Lower lobe of right lung (tissue), 2 donors: Measurements from ENCODE around the gene BBX. TPM values are rescaled to one million over a fixed set of nuclear protein-coding genes. Genes with fewer than 3 reads are reported as not detected.
A peak's percentile ranks its signal among the peaks of the same experiment; 100 is the strongest.

ENCODE experiments used
- ATAC-seq, 2 donors: fragments of 200-7000 bp; cut with Tn5 transposase; one replicate each; pipeline ENCODE4 v1.9.1; 2020 to 2022; ENCODE audit warnings: mild to moderate bottlenecking in 2 of 2, moderate library complexity in 2 of 2
- DNase-seq: peaks from one replicate; pipeline ENCODE4 v3.0.0-alpha.2; 2020
- H3K27ac ChIP-seq: fragments of 200-600 bp; one replicate; pipeline ENCODE4 v1.8.0; 2022
- H3K27me3 ChIP-seq: fragments of 200-600 bp; one replicate; pipeline ENCODE4 v1.8.0; 2022; ENCODE audit warnings: low read depth
- H3K36me3 ChIP-seq: fragments of 200-600 bp; one replicate; pipeline ENCODE4 v1.8.0; 2022; ENCODE audit warnings: mild to moderate bottlenecking
- H3K4me1 ChIP-seq: fragments of 200-600 bp; one replicate; pipeline ENCODE4 v1.8.0; 2022
- H3K4me3 ChIP-seq: fragments of 200-600 bp; one replicate; pipeline ENCODE4 v1.8.0; 2022; ENCODE audit warnings: mild to moderate bottlenecking
- H3K9me3 ChIP-seq: fragments of 200-600 bp; one replicate; pipeline ENCODE4 v1.8.0; 2022
- CTCF ChIP-seq: fragments of 200-600 bp; IDR thresholded peaks from one replicate; pipeline ENCODE4 v1.8.0; 2022; ENCODE audit warnings: antibody characterized with exemption, mild to moderate bottlenecking
- intact Hi-C: fragments of 100-400 bp; cut with DNase I; formaldehyde crosslinking; loops from one replicate; pipeline ENCODE4 v1.11.0; 2022
- total RNA-seq: library from RNA; stranded (reverse); fragmentation: NEBNext Ultra II Directional; extraction: Animal tissue kit (Norgen Biotek cat#: 25700); gene quantifications from one replicate; pipeline ENCODE4 v1.2.1, GENCODE V29; 2021
- donor health status: DM: no; HTN: yes; CAD: no; lungs with severe emphysema.

The BBX gene
- total RNA-seq, 1 donor from 2014 or later, result 58.3 TPM

GRCh38 chr3:107842940-107843339 is 320.2 kb downstream of the BBX start:
- intact Hi-C loops, result no loop called here
- no peak overlapping the region for H3K27ac ChIP-seq

GRCh38 chr3:107845380-107846278 is 322.9 kb downstream of the BBX start:
- TF ChIP-seq CTCF, result no peak
- no peak overlapping the region for H3K4me3 ChIP-seq
- DNase-seq (no peak), ATAC-seq (no peak)
- H3K27me3 ChIP-seq, result peaks cover 7% of the 10 kb centered on the region
- H3K4me1 ChIP-seq, result no peaks in the 10 kb centered on the region
- intact Hi-C loops, result no loop called here
- no peaks in the 10 kb centered on the region for H3K36me3 ChIP-seq
- no peaks in the 10 kb centered on the region for H3K9me3 ChIP-seq
- no peak overlapping the region for H3K27ac ChIP-seq

More at GRCh38 chr3:107842940-107843339, 320.2 kb downstream of the BBX start:
- TF ChIP-seq CTCF, result no peak
- H3K36me3 ChIP-seq, result no peaks in the 10 kb centered on the region
- no peaks in the 10 kb centered on the region for H3K27me3 ChIP-seq
- ATAC-seq (no peak), DNase-seq (no peak)
- no peaks in the 10 kb centered on the region for H3K4me1 ChIP-seq
- H3K4me3 ChIP-seq, result no peak overlapping the region
- H3K9me3 ChIP-seq, result no peaks in the 10 kb centered on the region

GRCh38 chr3:107846279-107846852 is 323.6 kb downstream of the BBX start:
- Histone ChIP-seq H3K27ac (no peak overlapping the region), H3K36me3 (no peaks in the 10 kb centered on the region), H3K27me3 (peaks cover 7% of the 10 kb centered on the region), H3K4me3 (no peak overlapping the region), H3K9me3 (no peaks in the 10 kb centered on the region), H3K4me1 (no peaks in the 10 kb centered on the region)
- DNase-seq (peak; percentile 74), ATAC-seq (peak; percentile 82 to 89)
- TF ChIP-seq CTCF, result peak; percentile 66
- intact Hi-C loops, result no loop called here

GRCh38 chr3:107847791-107848190 is 325.0 kb downstream of the BBX start:
- H3K4me1 ChIP-seq, result no peaks in the 10 kb centered on the region
- H3K27me3 ChIP-seq, result peaks cover 7% of the 10 kb centered on the region
- ATAC-seq (no peak), DNase-seq (no peak)
- no peaks in the 10 kb centered on the region for H3K9me3 ChIP-seq
- H3K4me3 ChIP-seq, result no peak overlapping the region
- no peak for TF ChIP-seq CTCF
- intact Hi-C loops, result no loop called here
- H3K36me3 ChIP-seq, result no peaks in the 10 kb centered on the region
- no peak overlapping the region for H3K27ac ChIP-seq

- TF ChIP-seq CTCF, result no peak
- no peak overlapping the region for H3K27ac ChIP-seq
- peaks cover 7% of the 10 kb centered on the region for H3K27me3 ChIP-seq
- no peaks in the 10 kb centered on the region for H3K4me1 ChIP-seq
- no peaks in the 10 kb centered on the region for H3K9me3 ChIP-seq
- intact Hi-C loops, result no loop called here
- DNase-seq (no peak), ATAC-seq (no peak)
- no peaks in the 10 kb centered on the region for H3K36me3 ChIP-seq
- no peak overlapping the region for H3K4me3 ChIP-seq
These were observed 325.7 kb downstream of the BBX start for GRCh38 chr3:107848351-107848915.
